Tibial nerve (tissue), 4 donors: ENCODE measurements around the gene FGGY. TPM values are rescaled to one million over a fixed set of nuclear protein-coding genes. Genes with fewer than 3 reads are reported as not detected.

Source experiments
- DNase-seq, 2 donors: peaks; one replicate each; pipeline ENCODE4 v3.0.0-alpha.2; 2019; ENCODE audit warnings: low spot score in 2 of 2
- H3K27ac ChIP-seq, 4 donors: fragments of 200-600 bp; sonication (generic) in 3 of 4; one replicate each; pipeline ENCODE4 v1.5.1; 2017 to 2019; ENCODE audit warnings: mild to moderate bottlenecking in 1 of 4
- H3K27me3 ChIP-seq, 2 donors: fragments of 200-600 bp; sonication (generic) in 1 of 2; one replicate each; pipeline versions ENCODE4 v1.5.1 to v1.6.0; 2017 to 2019
- H3K36me3 ChIP-seq, 3 donors: fragments of 200-600 bp; sonication (generic); one replicate each; pipeline ENCODE4 v1.5.1; 2018 to 2019
- H3K4me1 ChIP-seq, 4 donors: fragments of 200-600 bp; sonication (generic) in 3 of 4; one replicate each; pipeline ENCODE4 v1.5.1; 2017 to 2019
- H3K4me3 ChIP-seq, 4 donors: fragments of 200-600 bp; sonication (generic) in 3 of 4; one replicate each; pipeline ENCODE4 v1.5.1; 2017 to 2019; ENCODE audit warnings: mild to moderate bottlenecking in 1 of 4, moderate library complexity in 1 of 4
- H3K9me3 ChIP-seq, 4 donors: fragments of 200-600 bp; sonication (generic) in 3 of 4; one replicate each; pipeline ENCODE4 v1.5.1; 2017 to 2019
- EP300 ChIP-seq, 2 donors: sonication (generic); formaldehyde crosslinking; IDR thresholded peaks; one replicate each; pipeline ENCODE4 v1.6.1; 2017; ENCODE audit warnings: antibody characterized with exemption in 2 of 2, mild to moderate bottlenecking in 1 of 2
- POLR2A ChIP-seq, 2 donors: fragments of 450-650 bp; IDR thresholded peaks; one replicate each; pipeline ENCODE4 v1.6.1; 2017; ENCODE audit warnings: antibody characterized with exemption in 2 of 2, mild to moderate bottlenecking in 2 of 2, moderate library complexity in 2 of 2
- WGBS, 2 donors: methylation state at CpG; one replicate each; pipeline ENCODE4 v1.1.5; 2018; 5-methylcytosine and 5-hydroxymethylcytosine counted together
- total RNA-seq, 4 donors: library from RNA; depleted of rRNA; stranded (reverse); fragments of >200 nt; gene quantifications; one replicate each; pipeline ENCODE4 v1.1.0, GENCODE V29; 2016
- TF ChIP-seq, protein P1 (sequence below), 5 experiments: fragments of 200-600 bp in 3 of 5; fragments of 450-650 bp in 2 of 5; sonication (generic) in 3 of 5; IDR thresholded peaks; one replicate each; pipeline ENCODE4 v1.5.1; 2016 to 2019; ENCODE audit warnings: antibody characterized with exemption in 5 of 5, mild to moderate bottlenecking in 3 of 5, moderate library complexity in 2 of 5

FGGY gene
- total RNA-seq, 4 donors from 2014 or later = 27.0 to 40.6 (median 32.9) TPM

DNA sequence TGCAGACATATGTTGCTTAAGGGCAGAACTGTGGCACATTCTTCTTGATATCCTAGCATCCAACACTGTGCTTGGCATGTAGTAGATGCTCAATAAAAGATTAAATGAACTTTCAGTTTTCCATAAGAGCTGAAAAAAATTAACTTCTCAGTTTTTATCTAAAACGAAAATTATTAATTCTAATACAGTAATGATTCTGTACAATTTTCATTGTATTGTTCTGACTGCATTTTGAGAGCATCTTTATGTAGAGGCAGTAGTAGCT is 46.6 kb downstream of the FGGY start:
- TF ChIP-seq, protein P1, sequence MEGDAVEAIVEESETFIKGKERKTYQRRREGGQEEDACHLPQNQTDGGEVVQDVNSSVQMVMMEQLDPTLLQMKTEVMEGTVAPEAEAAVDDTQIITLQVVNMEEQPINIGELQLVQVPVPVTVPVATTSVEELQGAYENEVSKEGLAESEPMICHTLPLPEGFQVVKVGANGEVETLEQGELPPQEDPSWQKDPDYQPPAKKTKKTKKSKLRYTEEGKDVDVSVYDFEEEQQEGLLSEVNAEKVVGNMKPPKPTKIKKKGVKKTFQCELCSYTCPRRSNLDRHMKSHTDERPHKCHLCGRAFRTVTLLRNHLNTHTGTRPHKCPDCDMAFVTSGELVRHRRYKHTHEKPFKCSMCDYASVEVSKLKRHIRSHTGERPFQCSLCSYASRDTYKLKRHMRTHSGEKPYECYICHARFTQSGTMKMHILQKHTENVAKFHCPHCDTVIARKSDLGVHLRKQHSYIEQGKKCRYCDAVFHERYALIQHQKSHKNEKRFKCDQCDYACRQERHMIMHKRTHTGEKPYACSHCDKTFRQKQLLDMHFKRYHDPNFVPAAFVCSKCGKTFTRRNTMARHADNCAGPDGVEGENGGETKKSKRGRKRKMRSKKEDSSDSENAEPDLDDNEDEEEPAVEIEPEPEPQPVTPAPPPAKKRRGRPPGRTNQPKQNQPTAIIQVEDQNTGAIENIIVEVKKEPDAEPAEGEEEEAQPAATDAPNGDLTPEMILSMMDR (IDR thresholded peaks at IDR 0.05) = no peak
- TF ChIP-seq POLR2A (IDR thresholded peaks at IDR 0.05) = no peak
- no peak for TF ChIP-seq EP300 (IDR thresholded peaks at IDR 0.05)
- H3K4me3 ChIP-seq = no peak overlapping the region
- H3K27me3 ChIP-seq = no peaks in the 10 kb centered on the region
- H3K4me1 ChIP-seq = no peaks in the 10 kb centered on the region
- 90 to 92% methylated on average over 1 of the region's 1 CpG for WGBS, 2 donors
- no peaks in the 10 kb centered on the region for H3K9me3 ChIP-seq
- no peak overlapping the region for H3K27ac ChIP-seq
- DNase-seq = no peak
- H3K36me3 ChIP-seq = no peaks in the 10 kb centered on the region

DNA sequence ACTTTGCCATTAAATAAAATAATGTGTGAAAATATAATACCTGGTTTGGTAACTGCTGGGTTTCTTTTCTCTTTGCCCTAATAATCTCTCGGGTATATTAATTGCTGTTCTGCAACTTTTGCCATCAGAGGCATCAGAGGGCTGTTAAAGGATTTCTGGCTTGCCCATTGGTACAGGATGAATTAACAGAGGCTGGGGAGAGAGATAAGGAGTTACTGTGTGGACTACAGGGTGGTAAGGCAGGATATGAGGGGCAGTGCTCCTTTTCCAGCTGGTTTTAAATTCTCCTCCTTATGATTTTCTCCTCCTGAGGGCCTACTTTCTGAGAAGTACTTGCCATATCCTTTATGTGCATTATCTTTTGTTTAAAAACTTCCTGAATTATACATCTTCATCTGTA is 48.3 kb downstream of the FGGY start:
- DNase-seq = no peak
- no peaks in the 10 kb centered on the region for H3K9me3 ChIP-seq
- no peak for TF ChIP-seq POLR2A (IDR thresholded peaks at IDR 0.05)
- TF ChIP-seq, protein P1 (IDR thresholded peaks at IDR 0.05) = no peak
- no peak for TF ChIP-seq EP300 (IDR thresholded peaks at IDR 0.05)
- H3K4me3 ChIP-seq = no peak overlapping the region
- WGBS, 2 donors = 86 to 96% methylated on average over 1 of the region's 1 CpG
- no peaks in the 10 kb centered on the region for H3K4me1 ChIP-seq
- no peaks in the 10 kb centered on the region for H3K36me3 ChIP-seq
- no peaks in the 10 kb centered on the region for H3K27me3 ChIP-seq
- H3K27ac ChIP-seq = no peak overlapping the region

DNA sequence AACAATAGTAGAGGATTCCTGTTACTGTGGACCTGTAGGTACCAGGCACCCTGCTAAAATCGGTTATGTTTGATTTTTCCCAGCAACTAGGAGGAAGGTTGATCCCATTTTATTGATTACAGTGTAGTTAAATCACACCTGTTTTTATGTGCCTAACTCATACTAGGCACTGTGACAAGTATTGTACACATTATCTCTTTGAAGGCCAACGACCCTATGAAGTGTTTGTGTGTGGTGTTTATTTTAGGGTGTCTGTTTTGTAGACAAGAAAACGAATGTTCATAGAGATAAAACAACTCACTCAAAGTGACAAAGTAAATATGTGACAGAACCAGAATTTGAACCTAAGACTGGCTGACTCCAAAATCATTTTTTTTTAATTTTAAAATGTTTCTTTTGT is 49.5 kb downstream of the FGGY start:
- Histone ChIP-seq H3K4me1 (no peaks in the 10 kb centered on the region), H3K27ac (no peak overlapping the region), H3K9me3 (no peaks in the 10 kb centered on the region), H3K4me3 (no peak overlapping the region), H3K36me3 (no peaks in the 10 kb centered on the region), H3K27me3 (no peaks in the 10 kb centered on the region)
- whole genome bisulfite sequencing, 2 donors = 74 to 81% methylated on average over 3 of the region's 3 CpGs
- TF ChIP-seq, protein P1 (IDR thresholded peaks at IDR 0.05) = no peak
- TF ChIP-seq POLR2A (IDR thresholded peaks at IDR 0.05) (no peak), EP300 (IDR thresholded peaks at IDR 0.05) (no peak)
- no peak for DNase-seq

DNA sequence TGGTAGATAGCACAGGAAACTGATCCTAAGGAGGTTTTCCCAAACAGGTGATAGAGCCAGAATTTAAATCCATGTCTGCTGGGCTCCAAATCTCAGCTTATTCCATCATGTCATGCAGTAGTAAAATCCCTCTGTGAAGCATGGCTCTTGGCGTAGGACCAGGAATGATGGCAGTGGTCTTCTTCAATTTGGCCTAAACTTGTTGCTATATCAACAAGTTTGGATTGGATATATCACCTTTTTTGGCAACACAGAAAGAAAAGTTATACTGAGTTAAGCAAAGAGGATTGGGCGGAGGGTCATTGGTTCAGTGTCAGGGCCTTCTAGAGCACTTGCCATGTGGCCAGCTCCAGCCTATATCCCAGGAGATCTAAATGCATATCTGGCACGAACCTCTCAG is 52.2 kb downstream of the FGGY start:
- Histone ChIP-seq H3K27ac (no peak overlapping the region), H3K4me1 (peaks cover 0 to 3% (median 0%) of the 10 kb centered on the region in 4 donors), H3K27me3 (no peaks in the 10 kb centered on the region), H3K36me3 (no peaks in the 10 kb centered on the region), H3K9me3 (no peaks in the 10 kb centered on the region), H3K4me3 (no peak overlapping the region)
- TF ChIP-seq, protein P1 (IDR thresholded peaks at IDR 0.05) = no peak
- no peak for TF ChIP-seq EP300 (IDR thresholded peaks at IDR 0.05)
- DNase-seq = no peak
- 92 to 98% methylated on average over 3 of the region's 3 CpGs for WGBS, 2 donors

DNA sequence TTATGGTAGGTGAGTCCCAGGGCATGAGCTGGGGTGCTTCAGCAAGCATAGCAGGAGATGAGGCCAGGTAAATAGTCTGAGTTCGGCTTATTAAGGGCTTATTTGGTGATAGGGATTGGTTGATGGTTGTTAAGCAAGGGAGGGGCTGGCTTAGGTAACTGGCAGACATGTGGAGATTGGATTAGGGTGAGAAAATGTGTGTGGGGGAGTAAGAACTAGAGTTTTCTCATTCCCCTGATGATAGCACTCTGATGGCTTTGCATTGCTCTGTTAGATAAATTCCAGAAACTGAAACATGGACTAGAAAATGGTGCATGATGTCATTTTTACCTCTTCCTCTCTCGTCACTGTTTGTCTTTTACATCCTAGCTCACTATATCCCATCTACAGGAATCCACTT is 53.6 kb downstream of the FGGY start:
- Histone ChIP-seq H3K4me1 (peaks cover 0 to 17% (median 10%) of the 10 kb centered on the region in 4 donors), H3K4me3 (no peak overlapping the region), H3K27ac (no peak overlapping the region), H3K27me3 (no peaks in the 10 kb centered on the region), H3K36me3 (no peaks in the 10 kb centered on the region), H3K9me3 (no peaks in the 10 kb centered on the region)
- no peak for TF ChIP-seq EP300 (IDR thresholded peaks at IDR 0.05)
- TF ChIP-seq, protein P1 (IDR thresholded peaks at IDR 0.05) = no peak
- no peak for TF ChIP-seq POLR2A (IDR thresholded peaks at IDR 0.05)
- DNase-seq = no peak
- 81 to 86% methylated on average over 2 of the region's 2 CpGs for WGBS, 2 donors
